GM21576 (cell line): ENCODE data around the gene DNAJC4.
A peak's percentile ranks its signal among the peaks of the same experiment; 100 is the strongest.

ENCODE experiments used
- ATAC-seq: cut with Tn5 transposase; IDR thresholded peaks from one replicate; pipeline ENCODE4 v1.9.1; 2021; ENCODE audit warnings: mild to moderate bottlenecking, moderate library complexity; ENCODE audit not compliant: unreplicated experiment

Gene DNAJC4

DNA sequence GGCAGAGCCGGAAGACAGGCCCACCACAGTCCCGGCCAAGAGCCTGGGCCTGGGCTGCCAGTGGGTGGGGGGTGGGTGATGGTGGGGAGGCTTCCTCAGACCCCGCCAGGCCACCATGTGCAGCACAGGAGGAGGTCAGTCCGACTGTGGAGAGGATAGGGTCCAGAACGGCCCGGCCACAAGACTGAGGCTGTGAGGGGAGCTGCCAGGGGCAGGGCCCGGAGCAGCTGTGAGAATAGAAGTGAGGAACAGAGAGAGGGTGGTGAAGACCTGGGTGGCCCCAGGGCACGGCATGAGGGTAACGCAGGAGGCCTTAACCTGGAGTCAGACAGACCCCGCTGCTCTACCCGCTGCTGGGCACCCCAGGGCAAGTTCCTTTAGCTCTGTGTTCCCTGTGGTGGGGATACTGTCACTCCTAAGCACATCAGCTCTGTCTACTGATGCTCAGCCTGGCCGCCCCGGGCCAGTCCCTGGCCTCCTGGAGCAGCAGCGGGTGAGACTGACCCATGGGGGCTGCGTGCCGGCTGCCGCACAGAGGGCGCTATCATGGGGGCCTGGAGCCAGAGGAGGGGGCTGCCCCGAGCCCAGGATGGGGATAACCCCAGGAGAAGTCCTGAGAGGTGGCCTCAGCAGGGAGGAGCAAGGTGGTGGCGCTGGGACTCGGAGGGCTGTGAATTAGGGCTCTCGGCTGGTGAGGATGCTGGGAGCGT is 22.1 kb upstream of the DNAJC4 start:
- ATAC-seq, result no peak

DNA sequence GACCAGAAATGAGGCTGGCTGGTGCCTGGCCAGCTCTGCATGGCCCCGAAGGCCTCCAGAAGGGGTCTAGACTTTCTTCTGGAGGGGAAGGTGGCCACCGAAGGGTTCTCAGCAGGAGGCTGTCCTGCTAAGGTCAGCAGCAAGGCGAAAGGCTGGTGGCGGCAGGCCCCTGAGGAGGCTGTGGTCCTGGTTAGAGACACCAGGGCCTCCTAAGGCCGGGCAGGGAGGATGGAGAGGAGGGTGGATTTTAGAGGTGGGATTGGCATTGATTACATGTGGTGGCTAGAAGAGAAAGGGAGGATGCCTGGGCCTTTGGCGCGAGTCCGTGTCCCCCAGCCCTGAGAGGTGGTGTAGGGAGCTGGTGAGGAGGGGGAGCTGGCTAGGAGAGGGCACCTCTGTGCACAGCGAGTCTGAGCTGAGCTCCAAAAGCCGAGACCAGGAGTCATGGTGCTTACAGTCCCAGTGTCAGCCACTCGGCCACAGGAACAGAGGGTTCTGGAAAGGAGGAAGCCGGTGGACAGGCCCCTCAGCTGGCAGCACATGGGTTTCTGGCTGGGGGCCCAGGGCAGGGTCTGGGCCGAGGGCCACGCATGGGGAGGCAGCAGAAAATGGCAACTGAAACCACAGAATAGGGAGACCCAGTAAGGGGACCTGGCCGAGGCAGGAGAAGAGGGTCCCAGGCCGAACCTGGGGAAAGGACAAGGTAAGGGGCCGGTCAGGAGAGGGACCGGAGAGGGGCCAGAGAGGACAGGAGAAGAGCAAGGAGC is 21.4 kb upstream of the DNAJC4 start:
- ATAC-seq, result no peak

GRCh38 chr11:64209563-64209843 is 20.8 kb upstream of the DNAJC4 start:
- no peak for ATAC-seq

DNA sequence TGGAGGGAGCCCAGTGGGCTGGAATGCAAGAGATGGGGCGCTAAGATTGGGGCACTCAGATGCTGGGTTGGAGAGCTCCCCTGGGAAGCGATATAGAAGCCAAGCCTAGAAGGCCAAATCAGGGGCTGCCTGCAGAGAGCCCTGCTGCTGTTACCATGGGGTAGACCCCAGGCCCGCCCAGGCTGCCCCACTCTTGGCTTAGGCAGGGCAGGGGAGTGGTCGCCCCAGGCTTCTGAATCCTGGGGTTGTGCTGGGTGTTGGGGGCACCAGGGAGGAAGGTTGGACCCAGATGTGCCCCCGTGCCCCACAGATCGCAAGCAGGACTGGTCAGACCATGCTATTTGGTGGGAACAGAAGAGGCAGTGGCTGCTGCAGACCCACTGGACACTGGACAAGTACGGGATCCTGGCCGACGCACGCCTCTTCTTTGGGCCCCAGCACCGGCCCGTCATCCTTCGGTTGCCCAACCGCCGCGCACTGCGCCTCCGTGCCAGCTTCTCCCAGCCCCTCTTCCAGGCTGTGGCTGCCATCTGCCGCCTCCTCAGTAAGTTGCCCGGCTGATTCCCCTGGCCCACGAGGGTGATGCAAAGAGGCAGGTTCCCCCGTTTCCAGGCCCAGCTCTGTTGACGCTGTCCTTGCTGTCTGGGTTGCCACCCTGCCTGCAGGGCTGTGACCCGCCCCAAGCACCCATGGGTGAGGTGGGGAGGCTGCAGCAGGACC is 19.9 kb upstream of the DNAJC4 start:
- ATAC-seq, result no peak

GRCh38 chr11:64211181-64211872 is 19.0 kb upstream of the DNAJC4 start:
- ATAC-seq, result no peak

DNA sequence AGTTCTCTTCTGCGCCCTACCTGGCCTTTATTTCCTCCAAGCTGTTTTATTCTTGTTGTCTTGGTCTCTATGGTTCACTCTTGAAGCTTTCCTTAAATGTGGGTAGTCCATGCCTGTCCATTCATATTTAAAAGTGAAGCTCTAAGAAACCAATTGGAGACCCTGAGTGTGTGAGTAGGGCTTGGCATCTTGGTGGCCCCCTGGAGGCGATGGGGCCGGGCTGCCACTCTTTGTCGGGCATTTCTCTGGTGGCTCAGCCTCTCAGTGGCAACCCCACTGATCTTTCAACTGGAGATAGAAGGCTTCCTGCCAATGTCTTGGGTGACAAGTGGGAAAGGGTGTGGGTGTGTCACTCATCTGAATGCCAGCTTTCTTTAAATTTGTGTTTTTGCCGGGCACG is 13.5 kb upstream of the DNAJC4 start:
- no peak for ATAC-seq

GRCh38 chr11:64218628-64219353 is 11.6 kb upstream of the DNAJC4 start:
- ATAC-seq, result no peak

DNA sequence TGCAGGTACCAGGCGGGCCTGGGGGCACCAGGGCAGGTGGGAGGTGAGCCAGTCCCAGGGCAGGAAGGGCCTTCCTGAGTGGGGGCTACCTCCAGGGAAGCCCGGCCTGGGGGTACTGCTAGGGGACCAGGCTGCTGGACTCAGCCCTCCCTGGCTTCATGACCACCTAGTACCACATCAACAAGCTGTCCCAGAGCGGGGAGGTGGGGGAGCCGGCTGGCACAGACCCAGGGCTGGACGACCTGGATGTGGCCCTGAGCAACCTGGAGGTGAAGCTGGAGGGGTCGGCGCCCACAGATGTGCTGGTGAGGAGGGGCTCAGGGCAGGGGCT is 11.0 kb upstream of the DNAJC4 start:
- ATAC-seq, result no peak

DNA sequence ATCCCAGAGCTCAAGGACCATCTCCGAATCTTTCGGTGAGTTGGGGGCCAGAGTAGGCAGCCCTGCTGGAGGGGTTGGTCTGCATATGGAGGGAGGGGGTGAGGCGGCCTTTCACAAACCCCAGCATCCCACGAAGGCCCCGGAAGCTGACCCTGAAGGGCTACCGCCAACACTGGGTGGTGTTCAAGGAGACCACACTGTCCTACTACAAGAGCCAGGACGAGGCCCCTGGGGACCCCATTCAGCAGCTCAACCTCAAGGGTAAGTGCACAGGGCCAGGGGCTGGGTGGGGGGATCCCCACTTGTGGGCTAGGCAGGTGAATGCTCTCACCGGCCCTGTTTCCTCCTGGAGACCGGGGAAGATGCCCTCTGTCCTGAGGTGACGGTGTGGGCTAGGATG is 10.6 kb upstream of the DNAJC4 start:
- ATAC-seq, result no peak

DNA sequence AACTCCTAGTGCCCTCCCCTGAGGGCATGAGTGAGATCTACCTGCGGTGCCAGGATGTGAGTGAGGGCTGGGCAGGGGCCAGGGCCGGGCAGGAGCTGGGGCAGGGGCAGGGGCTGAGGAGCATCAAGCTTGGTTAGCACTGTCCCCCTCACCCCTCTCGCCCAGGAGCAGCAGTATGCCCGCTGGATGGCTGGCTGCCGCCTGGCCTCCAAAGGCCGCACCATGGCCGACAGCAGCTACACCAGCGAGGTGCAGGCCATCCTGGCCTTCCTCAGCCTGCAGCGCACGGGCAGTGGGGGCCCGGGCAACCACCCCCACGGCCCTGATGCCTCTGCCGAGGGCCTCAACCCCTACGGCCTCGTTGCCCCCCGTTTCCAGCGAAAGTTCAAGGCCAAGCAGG is 10.1 kb upstream of the DNAJC4 start:
- no peak for ATAC-seq

DNA sequence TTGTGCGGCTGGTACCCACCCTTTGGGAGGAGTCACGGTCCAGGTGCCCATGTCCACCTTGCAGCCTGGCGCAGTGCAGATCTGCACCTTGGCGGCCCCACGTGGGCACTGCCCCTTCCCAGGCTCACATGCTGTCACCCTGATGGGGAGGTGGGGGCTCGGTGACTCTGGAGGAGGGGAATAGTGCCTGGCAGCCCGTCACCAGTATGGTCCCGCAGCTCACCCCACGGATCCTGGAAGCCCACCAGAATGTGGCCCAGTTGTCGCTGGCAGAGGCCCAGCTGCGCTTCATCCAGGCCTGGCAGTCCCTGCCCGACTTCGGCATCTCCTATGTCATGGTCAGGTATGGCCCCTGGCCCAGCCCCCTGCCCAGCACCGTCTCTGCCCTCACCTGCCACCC is 9.6 kb upstream of the DNAJC4 start:
- ATAC-seq, result no peak

GRCh38 chr11:64222651-64223000 is 7.7 kb upstream of the DNAJC4 start:
- ATAC-seq, result no peak

- no peak for ATAC-seq
Observed at GRCh38 chr11:64223001-64223651, 7.2 kb upstream of the DNAJC4 start.

- no peak for ATAC-seq
Observed at GRCh38 chr11:64224151-64224890, 6.0 kb upstream of the DNAJC4 start.

DNA sequence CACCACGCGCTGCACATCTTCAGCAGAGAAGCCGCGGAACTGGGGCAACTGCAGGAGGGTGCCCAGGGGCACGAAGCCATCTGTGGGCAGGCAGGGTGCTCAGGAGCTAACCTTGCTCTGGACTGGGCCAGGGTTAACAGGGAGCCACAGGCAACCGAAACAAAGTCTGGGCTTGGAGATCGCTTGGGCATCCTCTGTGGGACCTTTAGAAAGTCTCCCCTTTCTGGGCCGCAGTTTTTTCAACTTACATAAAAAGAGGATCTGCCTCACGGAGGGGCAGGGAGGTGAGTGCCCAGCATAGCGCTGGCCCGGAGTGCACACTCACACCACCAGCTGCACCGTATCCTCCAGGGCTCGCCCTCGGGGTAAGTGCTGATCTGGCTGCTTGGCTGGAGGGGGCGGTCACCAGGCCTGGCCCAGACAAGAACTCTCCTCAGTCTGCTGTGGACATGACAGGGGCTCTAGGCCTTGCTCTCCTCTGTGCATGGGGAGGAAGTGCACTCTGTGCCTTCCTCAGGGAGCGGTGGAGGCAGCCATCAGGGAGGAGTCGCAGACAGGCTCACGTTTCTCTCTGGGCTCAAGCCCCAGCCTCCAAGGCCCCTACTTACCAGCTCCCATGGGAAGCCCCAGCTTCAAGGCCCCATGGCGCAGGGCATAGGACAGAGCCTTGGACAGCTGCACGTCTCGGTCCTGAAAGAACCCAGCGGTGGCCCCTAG is 5.3 kb upstream of the DNAJC4 start:
- ATAC-seq, result no peak

- ATAC-seq, result peak; percentile 36
Observed at GRCh38 chr11:64225608-64226506, 4.5 kb upstream of the DNAJC4 start, which contains the start of the genes NUDT22 and TRPT1. Gene NUDT22, plus strand, starts transcription at chr11:64226274. Its CDS starts 379 bp downstream, at chr11:64226653. Gene TRPT1, minus strand, starts transcription at chr11:64226186. Its CDS starts 326 bp downstream, at chr11:64225860.

DNA sequence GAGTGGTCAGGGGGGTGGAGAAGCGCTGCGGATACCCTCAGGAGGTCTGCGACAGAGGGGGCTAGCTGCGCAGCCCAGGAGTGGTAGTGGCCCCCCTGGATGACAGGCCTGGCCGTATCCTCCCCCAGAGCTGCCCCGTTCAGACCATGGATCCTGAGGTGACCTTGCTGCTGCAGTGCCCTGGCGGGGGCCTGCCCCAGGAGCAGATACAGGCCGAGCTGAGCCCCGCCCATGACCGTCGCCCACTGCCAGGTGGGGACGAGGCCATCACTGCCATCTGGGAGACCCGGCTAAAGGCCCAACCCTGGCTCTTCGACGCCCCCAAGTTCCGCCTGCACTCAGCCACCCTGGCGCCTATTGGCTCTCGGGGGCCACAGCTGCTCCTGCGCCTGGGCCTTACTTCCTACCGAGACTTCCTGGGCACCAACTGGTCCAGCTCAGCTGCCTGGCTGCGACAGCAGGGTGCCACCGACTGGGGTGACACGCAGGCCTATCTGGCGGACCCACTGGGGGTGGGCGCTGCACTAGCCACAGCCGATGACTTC is 3.8 kb upstream of the DNAJC4 start:
- ATAC-seq, result no peak
